ENCODE results near the gene HAP1. TPM values are rescaled to one million over a fixed set of nuclear protein-coding genes. Genes with fewer than 3 reads are reported as not detected.

Gene HAP1
- total RNA-seq, 4 donors from 2014 or later: 1.0 to 9.3 (median 1.2) TPM

DNA sequence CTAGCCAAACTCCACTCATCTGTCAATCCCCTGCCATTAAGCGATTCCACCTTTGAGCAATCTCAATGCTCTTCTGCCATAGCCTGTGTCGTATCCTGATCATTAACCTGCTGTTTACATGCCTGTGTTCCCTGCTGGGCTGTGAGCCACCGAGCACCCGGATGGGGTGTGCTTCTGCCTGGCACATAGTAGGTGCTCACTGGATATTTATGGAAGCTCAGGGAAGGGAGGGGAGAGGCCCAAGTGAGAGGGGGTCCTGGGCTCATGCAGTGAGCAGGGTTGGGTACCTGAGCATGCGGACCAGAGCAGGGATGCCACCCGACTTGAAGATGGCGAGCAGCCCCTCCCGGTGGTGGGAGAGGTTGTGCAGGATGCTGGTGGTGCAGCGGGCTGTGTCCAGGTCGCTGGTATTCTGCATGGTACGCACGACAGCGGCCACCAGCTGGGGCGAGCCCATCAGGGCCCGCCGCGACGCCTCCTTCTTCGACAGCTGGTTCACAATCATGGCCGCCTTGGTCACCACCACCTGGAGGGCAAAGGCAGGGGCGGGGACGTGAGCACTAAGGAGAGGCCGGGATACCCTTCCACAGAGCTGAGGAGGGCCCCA, 34.3 kb upstream of the HAP1 start:
- TF ChIP-seq EP300 (IDR thresholded peaks at IDR 0.05) (no peak), POLR2AphosphoS5 (IDR thresholded peaks at IDR 0.05) (no peak), POLR2A (IDR thresholded peaks at IDR 0.05) (no peak)
- TF ChIP-seq, protein P1, sequence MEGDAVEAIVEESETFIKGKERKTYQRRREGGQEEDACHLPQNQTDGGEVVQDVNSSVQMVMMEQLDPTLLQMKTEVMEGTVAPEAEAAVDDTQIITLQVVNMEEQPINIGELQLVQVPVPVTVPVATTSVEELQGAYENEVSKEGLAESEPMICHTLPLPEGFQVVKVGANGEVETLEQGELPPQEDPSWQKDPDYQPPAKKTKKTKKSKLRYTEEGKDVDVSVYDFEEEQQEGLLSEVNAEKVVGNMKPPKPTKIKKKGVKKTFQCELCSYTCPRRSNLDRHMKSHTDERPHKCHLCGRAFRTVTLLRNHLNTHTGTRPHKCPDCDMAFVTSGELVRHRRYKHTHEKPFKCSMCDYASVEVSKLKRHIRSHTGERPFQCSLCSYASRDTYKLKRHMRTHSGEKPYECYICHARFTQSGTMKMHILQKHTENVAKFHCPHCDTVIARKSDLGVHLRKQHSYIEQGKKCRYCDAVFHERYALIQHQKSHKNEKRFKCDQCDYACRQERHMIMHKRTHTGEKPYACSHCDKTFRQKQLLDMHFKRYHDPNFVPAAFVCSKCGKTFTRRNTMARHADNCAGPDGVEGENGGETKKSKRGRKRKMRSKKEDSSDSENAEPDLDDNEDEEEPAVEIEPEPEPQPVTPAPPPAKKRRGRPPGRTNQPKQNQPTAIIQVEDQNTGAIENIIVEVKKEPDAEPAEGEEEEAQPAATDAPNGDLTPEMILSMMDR (IDR thresholded peaks at IDR 0.05): no peak
- no peaks in the 10 kb centered on the region for H3K27me3 ChIP-seq
- no peak overlapping the region for H3K4me3 ChIP-seq
- no peaks in the 10 kb centered on the region for H3K9me3 ChIP-seq
- H3K27ac ChIP-seq: no peak overlapping the region
- peaks cover 85% of the 10 kb centered on the region for H3K36me3 ChIP-seq
- WGBS: 85% methylated on average over 10 of the region's 23 CpGs
- DNase-seq (ENCODE audit: low spot score in 2 of 2): no peak
- H3K4me1 ChIP-seq: peaks cover 37% of the 10 kb centered on the region

DNA sequence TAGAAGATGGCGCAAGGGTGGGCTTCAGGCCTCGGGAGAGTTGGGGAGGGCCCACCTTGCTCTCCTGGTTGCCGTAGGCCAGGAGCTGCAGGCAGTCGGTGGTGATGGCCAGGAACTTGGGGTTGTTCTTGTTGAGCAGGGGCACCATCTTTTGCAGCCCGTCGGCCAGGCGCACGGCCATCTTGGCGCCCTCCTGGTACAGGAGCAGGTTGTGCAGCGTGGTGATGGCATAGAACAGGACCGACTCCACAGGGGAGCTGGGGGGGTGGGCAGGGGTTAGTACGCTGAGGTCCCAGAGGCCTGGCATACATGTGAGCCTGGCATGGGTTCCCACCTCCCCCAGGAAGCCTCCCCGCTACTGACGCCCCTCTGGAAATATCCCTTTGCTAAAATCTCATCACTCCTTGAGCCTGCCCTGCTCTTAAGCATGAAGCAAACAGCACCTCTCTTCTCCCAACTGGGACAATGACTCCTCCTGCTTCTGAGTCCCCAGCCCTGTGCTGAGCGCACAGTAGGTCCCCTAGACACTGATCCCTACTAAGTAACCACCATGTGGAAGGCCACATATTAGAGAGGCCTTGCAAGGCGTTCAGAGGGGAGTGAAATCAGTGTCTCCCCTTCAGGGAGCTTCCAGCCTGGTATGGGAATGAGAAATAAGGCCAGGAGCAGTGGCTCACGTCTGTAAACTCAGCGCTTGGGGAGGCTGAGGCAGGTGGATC, 33.0 kb upstream of the HAP1 start:
- Histone ChIP-seq H3K4me1 (peaks cover 24% of the 10 kb centered on the region), H3K36me3 (peaks cover 95% of the 10 kb centered on the region), H3K27ac (no peak overlapping the region), H3K9me3 (no peaks in the 10 kb centered on the region), H3K27me3 (no peaks in the 10 kb centered on the region), H3K4me3 (no peak overlapping the region)
- 91% methylated on average over 15 of the region's 18 CpGs for WGBS
- DNase-seq (ENCODE audit: low spot score in 2 of 2): no peak
- TF ChIP-seq, protein P1 (IDR thresholded peaks at IDR 0.05): no peak
- TF ChIP-seq POLR2A (IDR thresholded peaks at IDR 0.05) (no peak), EP300 (IDR thresholded peaks at IDR 0.05) (no peak), POLR2AphosphoS5 (IDR thresholded peaks at IDR 0.05) (no peak)

DNA sequence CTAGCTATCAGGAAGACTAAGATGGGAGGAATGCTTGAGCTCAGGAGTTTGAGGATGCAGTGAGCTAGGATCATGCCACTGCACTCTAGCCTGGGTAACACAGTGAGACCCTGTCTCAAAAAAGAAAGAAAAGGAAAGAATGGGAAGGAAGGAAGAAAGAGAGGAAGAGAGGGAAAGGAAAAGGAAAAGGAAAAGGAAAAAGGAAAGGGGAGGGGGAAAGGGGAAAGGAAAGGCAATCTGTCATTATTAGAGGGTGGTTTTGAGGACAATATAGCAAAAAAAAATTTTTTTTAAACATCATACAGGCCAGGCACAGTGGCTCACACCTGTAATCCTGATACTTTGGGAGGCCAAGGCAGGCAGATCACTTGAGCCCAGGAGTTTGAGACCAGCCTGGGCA, 31.7 kb upstream of the HAP1 start:
- no peaks in the 10 kb centered on the region for H3K27me3 ChIP-seq
- H3K4me3 ChIP-seq: no peak overlapping the region
- TF ChIP-seq, protein P1 (IDR thresholded peaks at IDR 0.05): no peak
- TF ChIP-seq POLR2AphosphoS5 (IDR thresholded peaks at IDR 0.05) (no peak), POLR2A (IDR thresholded peaks at IDR 0.05) (no peak), EP300 (IDR thresholded peaks at IDR 0.05) (no peak)
- H3K9me3 ChIP-seq: no peaks in the 10 kb centered on the region
- no peak for DNase-seq (ENCODE audit: low spot score in 2 of 2)
- H3K36me3 ChIP-seq: peaks cover 99% of the 10 kb centered on the region
- H3K27ac ChIP-seq: no peak overlapping the region
- H3K4me1 ChIP-seq: peaks cover 10% of the 10 kb centered on the region

DNA sequence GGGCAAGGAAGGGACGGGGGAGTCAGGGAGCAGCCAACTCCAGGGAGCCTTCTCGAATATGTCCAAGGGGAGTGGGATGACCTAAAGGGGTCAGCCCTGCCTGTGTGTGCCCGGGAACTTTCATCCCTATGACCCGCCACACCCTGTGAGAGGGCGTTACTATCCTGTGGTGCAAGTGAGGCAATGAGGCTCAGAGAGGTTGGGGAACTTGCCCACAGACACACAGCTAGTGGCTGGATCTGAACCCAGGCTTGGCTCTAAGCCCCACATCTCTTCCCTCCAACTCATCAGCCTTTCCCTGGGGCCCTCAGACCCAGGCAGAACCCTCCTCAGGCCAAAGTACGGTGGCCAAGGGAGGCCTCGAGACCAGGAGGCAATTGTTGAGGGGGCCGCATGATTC, 28.9 kb upstream of the HAP1 start:
- WGBS: 84% methylated on average over 6 of the region's 8 CpGs
- peaks cover 99% of the 10 kb centered on the region for H3K36me3 ChIP-seq

DNA sequence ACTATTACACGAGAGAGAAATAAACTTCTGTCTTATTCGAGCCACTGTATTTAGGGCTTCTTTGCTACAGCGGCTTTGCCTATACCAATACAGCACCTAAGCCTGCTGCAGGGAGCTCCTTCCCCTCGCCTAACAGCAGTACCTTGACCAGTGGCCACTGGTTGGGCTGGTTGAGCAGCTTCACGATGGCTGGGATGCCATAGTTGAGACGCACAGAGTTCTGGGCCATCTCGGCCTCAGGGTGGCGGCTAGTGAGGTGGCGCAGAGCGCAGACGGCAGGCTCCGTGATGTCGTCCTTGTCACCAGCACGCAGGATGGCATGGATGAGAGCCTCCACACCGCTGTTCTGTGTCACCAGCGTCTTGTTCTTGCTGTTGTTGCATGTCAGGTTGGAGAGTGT, 28.4 kb upstream of the HAP1 start:
- Histone ChIP-seq H3K36me3 (peaks cover 99% of the 10 kb centered on the region), H3K4me1 (no peaks in the 10 kb centered on the region), H3K9me3 (no peaks in the 10 kb centered on the region), H3K4me3 (no peak overlapping the region), H3K27ac (no peak overlapping the region), H3K27me3 (no peaks in the 10 kb centered on the region)
- DNase-seq (ENCODE audit: low spot score in 2 of 2): no peak
- TF ChIP-seq POLR2A (IDR thresholded peaks at IDR 0.05) (no peak), POLR2AphosphoS5 (IDR thresholded peaks at IDR 0.05) (no peak), EP300 (IDR thresholded peaks at IDR 0.05) (no peak)
- TF ChIP-seq, protein P1 (IDR thresholded peaks at IDR 0.05): no peak
- WGBS: 80% methylated on average over 6 of the region's 16 CpGs

More for the DNA sequence above, 28.9 kb upstream of the HAP1 start:
- Histone ChIP-seq H3K4me3 (no peak overlapping the region), H3K27ac (no peak overlapping the region), H3K9me3 (no peaks in the 10 kb centered on the region), H3K4me1 (no peaks in the 10 kb centered on the region), H3K27me3 (no peaks in the 10 kb centered on the region)
- TF ChIP-seq, protein P1 (IDR thresholded peaks at IDR 0.05): no peak
- TF ChIP-seq POLR2AphosphoS5 (IDR thresholded peaks at IDR 0.05): no peak
- no peak for TF ChIP-seq POLR2A (IDR thresholded peaks at IDR 0.05)
- TF ChIP-seq EP300 (IDR thresholded peaks at IDR 0.05): no peak
- no peak for DNase-seq (ENCODE audit: low spot score in 2 of 2)

Measured in suprapubic skin (tissue), 4 donors.